Fibroblast of villous mesenchyme (primary cell): ENCODE data around the gene KIAA1671. TPM values are rescaled to one million over a fixed set of nuclear protein-coding genes. Genes with fewer than 3 reads are reported as not detected.

ENCODE experiments used
- DNase-seq: peaks from one replicate; pipeline ENCODE4 v3.0.0-alpha.2; 2010; ENCODE audit warnings: low read depth
- H3K4me3 ChIP-seq: 2 replicates; pipeline ENCODE4 v1.5.1; 2011; ENCODE audit warnings: low read depth, mild to moderate bottlenecking, low read length
- total RNA-seq: library from RNA; depleted of rRNA; stranded (reverse); fragments of >200 nt; gene quantifications from 2 replicates; pipeline ENCODE4 v1.2.3, GENCODE V29; 2012
- TF ChIP-seq, protein P1 (sequence below): IDR thresholded peaks from 2 replicates; pipeline ENCODE4 v1.5.1; 2012; ENCODE audit warnings: low read depth, mild to moderate bottlenecking, low read length; ENCODE audit not compliant: insufficient read depth

Gene KIAA1671
- total RNA-seq, 1 donor, result 3.5 TPM

DNA sequence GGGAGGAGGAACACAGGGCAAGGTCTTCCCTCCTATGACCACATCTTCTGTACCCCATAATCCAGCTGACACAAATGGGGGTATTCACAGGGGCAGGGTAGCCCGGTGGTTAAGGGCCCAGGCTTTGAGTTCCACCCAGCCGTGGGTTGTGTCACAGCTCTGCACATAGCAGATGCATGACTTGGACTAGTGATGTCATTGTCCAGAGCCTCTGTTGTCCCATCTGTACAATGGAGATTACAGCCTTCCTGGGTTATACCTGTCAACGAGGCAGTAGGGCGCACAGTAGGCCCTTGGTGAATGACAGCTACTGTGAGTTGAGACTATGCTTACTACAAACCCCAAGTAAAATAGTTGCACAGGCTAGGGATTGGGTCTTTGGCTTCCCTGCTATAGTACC lies 147.9 kb downstream of the KIAA1671 start:
- TF ChIP-seq, protein P1, sequence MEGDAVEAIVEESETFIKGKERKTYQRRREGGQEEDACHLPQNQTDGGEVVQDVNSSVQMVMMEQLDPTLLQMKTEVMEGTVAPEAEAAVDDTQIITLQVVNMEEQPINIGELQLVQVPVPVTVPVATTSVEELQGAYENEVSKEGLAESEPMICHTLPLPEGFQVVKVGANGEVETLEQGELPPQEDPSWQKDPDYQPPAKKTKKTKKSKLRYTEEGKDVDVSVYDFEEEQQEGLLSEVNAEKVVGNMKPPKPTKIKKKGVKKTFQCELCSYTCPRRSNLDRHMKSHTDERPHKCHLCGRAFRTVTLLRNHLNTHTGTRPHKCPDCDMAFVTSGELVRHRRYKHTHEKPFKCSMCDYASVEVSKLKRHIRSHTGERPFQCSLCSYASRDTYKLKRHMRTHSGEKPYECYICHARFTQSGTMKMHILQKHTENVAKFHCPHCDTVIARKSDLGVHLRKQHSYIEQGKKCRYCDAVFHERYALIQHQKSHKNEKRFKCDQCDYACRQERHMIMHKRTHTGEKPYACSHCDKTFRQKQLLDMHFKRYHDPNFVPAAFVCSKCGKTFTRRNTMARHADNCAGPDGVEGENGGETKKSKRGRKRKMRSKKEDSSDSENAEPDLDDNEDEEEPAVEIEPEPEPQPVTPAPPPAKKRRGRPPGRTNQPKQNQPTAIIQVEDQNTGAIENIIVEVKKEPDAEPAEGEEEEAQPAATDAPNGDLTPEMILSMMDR, result no peak
- H3K4me3 ChIP-seq, result no peak overlapping the region
- DNase-seq, result no peak

DNA sequence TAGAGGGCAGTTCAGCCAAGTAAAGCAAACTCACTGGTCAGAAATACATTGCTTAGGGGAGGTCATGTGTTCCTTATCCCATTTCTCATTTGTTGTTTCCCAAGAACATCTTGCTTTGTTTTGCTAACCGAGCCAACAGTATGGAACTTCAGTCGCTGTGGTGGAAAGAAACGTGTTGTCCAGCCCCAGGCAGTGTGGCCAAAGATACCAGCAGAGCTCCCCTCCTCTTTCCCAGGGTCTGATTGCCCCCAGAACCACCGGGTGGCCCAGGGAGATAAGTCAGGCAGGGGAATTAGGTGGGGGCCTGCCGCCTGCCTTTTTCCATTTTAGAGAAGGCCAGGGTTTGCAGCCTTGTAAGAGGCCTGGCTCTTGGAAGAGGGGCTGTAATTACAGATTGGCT lies 148.4 kb downstream of the KIAA1671 start:
- TF ChIP-seq, protein P1, result no peak
- no peak for DNase-seq
- no peak overlapping the region for H3K4me3 ChIP-seq

DNA sequence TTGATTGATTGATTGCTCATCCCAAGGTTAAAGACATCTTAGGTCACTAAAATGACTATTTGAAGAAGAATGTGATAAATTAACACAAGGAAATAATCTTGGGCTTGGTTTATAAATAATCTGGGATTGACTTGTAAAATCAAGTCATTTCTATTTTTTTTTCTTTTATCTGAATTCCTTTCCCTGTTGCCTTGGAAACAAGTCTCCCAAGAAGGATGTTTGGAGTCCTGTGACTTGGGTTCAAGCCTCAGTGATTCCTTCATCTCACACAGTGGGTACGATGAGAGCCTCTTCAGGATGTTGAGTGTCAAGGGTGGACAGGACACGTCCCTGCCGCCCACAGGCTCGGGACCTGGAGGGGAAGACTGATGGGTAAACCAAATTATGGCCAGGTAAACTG lies 149.0 kb downstream of the KIAA1671 start:
- DNase-seq, result no peak
- H3K4me3 ChIP-seq, result no peak overlapping the region
- TF ChIP-seq, protein P1, result no peak

DNA sequence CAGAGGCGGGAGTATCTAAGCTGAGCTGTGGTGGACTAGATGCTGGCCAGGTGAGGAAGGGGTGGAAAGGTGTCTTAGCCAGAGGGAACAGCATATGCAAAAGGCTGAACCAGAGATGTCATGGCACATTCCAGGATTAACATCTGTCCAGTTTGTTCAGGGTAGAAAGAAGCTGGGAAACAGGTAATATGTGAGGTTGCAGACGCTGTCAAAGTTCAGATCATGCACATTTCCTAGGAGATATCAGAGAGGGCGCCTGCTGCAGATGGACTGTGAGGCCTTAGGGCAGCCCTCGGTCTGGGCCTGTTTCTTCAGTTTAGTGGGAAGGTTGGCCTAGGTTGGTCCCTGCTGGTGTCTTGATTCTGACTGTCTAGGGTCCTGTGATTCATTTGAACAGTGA lies 149.5 kb downstream of the KIAA1671 start:
- DNase-seq, result no peak
- TF ChIP-seq, protein P1, result no peak
- H3K4me3 ChIP-seq, result no peak overlapping the region

DNA sequence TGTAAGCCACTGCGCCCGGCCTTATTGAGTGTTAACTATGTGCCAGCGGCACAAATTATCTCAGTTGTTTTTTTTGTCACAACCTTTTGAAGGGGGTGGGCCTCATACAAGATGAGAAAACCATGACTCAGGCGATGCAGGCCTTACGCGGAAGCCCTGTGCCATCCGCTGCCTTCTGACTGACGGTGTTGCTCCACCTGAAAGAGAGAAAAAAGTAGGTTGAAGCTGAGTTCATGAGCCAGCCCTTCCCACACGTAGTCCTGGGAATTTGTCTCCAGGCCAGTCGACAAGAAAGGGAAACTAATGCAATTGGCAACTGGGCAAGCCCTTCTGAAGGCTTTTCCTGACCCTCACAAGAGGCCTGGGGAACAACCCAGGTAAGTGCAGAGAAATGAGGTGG lies 150.2 kb downstream of the KIAA1671 start:
- no peak overlapping the region for H3K4me3 ChIP-seq
- DNase-seq, result no peak
- TF ChIP-seq, protein P1, result no peak

DNA sequence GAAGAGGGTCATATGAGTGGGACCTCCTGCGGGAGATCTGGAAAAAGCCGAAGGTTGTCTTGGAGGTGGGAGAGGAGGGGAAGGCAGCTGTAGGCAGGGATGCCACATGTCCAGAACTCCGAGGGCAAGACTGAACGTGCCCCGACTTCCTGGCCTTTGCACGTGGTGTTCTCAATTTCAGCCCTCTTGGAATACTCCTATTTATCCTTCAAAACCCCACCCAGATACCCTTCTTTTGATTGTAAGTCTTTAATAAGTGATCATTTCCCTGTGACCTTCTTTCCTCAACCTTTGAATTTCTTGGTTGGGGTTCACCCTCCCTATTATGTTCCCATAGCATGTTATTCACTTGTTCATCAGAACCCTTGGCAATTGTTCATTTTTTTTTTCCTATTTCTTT lies 151.9 kb downstream of the KIAA1671 start:
- TF ChIP-seq, protein P1, result no peak
- no peak for DNase-seq
- H3K4me3 ChIP-seq, result no peak overlapping the region
